ENCODE data around the gene TMTC1.

The TMTC1 gene

GRCh38 chr12:29706311-29706710, 77.4 kb downstream of the TMTC1 start:
- Histone ChIP-seq H3K4me2 (ENCODE audit: low read length) (no peak overlapping the region), H3K9ac (ENCODE audit: low read depth, low read length) (no peak overlapping the region), H3K27me3 (ENCODE audit: control insufficient read depth, insufficient read depth, low read length) (no peaks in the 10 kb centered on the region), H3K4me1 (ENCODE audit: control insufficient read depth, insufficient read depth, low read length) (peaks cover 15% of the 10 kb centered on the region), H3K36me3 (ENCODE audit: insufficient read depth, low read length) (peaks cover 29% of the 10 kb centered on the region), H3K9me3 (replicated peaks; ENCODE audit: low read length) (no peaks in the 10 kb centered on the region), H3K4me3 (ENCODE audit: low read length) (no peak overlapping the region)

- Histone ChIP-seq H3K4me1 (ENCODE audit: control insufficient read depth, insufficient read depth, low read length) (peaks cover 5% of the 10 kb centered on the region), H3K4me3 (ENCODE audit: low read length) (no peak overlapping the region), H3K4me2 (ENCODE audit: low read length) (no peak overlapping the region), H3K36me3 (ENCODE audit: insufficient read depth, low read length) (peaks cover 29% of the 10 kb centered on the region), H3K27me3 (ENCODE audit: control insufficient read depth, insufficient read depth, low read length) (no peaks in the 10 kb centered on the region), H3K9me3 (replicated peaks; ENCODE audit: low read length) (no peaks in the 10 kb centered on the region), H3K9ac (ENCODE audit: low read depth, low read length) (no peak overlapping the region)
Measured at GRCh38 chr12:29703528-29703927, 80.2 kb downstream of the TMTC1 start.

- H3K36me3 ChIP-seq (ENCODE audit: insufficient read depth, low read length), result peaks cover 27% of the 10 kb centered on the region
- H3K27me3 ChIP-seq (ENCODE audit: control insufficient read depth, insufficient read depth, low read length), result no peaks in the 10 kb centered on the region
- H3K4me2 ChIP-seq (ENCODE audit: low read length), result no peak overlapping the region
- no peak overlapping the region for H3K9ac ChIP-seq (ENCODE audit: low read depth, low read length)
- no peak overlapping the region for H3K4me3 ChIP-seq (ENCODE audit: low read length)
- H3K9me3 ChIP-seq (replicated peaks; ENCODE audit: low read length), result no peaks in the 10 kb centered on the region
- peaks cover 5% of the 10 kb centered on the region for H3K4me1 ChIP-seq (ENCODE audit: control insufficient read depth, insufficient read depth, low read length)
Measured at GRCh38 chr12:29702972-29703371, 80.8 kb downstream of the TMTC1 start.

DNA sequence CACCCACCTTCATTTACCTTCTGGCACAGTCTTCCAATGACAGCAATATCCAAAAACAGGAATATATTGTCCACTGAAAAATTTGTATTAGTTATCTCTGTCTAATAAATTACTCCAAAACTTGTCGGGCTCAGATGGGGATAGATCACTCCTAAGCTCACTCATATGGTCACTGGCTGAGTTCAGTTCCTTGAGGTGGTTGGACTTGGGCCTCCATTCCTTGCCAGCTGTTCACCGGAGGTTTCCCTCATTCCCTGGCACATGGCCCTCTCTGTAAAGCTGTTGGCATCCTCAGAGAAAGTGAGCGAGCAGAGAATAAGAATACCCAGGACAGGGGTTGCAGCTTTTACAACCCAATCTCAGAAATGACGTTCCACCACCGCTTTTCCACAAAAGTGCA, 81.5 kb downstream of the TMTC1 start:
- no peak overlapping the region for H3K4me3 ChIP-seq (ENCODE audit: low read length)
- no peak overlapping the region for H3K4me2 ChIP-seq (ENCODE audit: low read length)
- peaks cover 23% of the 10 kb centered on the region for H3K36me3 ChIP-seq (ENCODE audit: insufficient read depth, low read length)
- peaks cover 5% of the 10 kb centered on the region for H3K4me1 ChIP-seq (ENCODE audit: control insufficient read depth, insufficient read depth, low read length)
- H3K9ac ChIP-seq (ENCODE audit: low read depth, low read length), result no peak overlapping the region
- H3K9me3 ChIP-seq (replicated peaks; ENCODE audit: low read length), result no peaks in the 10 kb centered on the region
- no peaks in the 10 kb centered on the region for H3K27me3 ChIP-seq (ENCODE audit: control insufficient read depth, insufficient read depth, low read length)

- H3K27me3 ChIP-seq (ENCODE audit: control insufficient read depth, insufficient read depth, low read length), result no peaks in the 10 kb centered on the region
- H3K9me3 ChIP-seq (replicated peaks; ENCODE audit: low read length), result no peaks in the 10 kb centered on the region
- H3K4me2 ChIP-seq (ENCODE audit: low read length), result no peak overlapping the region
- H3K4me1 ChIP-seq (ENCODE audit: control insufficient read depth, insufficient read depth, low read length), result peaks cover 5% of the 10 kb centered on the region
- no peak overlapping the region for H3K9ac ChIP-seq (ENCODE audit: low read depth, low read length)
- H3K4me3 ChIP-seq (ENCODE audit: low read length), result no peak overlapping the region
- H3K36me3 ChIP-seq (ENCODE audit: insufficient read depth, low read length), result peaks cover 26% of the 10 kb centered on the region
Measured at GRCh38 chr12:29700761-29701481, 82.8 kb downstream of the TMTC1 start.

DNA sequence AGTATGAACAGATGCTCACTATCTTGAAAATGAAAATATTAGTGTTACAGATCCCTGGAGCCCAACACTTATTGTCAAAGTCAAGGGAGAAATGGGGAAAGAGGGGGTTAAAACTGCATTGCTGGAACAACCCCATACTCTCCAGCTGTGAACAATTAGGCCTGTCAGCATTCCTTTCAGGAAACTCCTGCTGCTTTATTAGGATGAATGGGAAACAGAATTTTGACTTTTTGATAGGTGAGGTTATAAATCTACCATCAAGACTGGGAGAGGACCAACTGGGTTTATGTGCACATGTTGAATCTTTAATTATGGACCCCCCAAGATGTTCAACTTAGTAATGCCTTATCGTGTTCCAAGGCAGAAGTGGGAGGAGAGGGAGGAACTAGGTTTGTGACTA, 85.0 kb downstream of the TMTC1 start:
- H3K36me3 ChIP-seq (ENCODE audit: insufficient read depth, low read length), result peaks cover 11% of the 10 kb centered on the region
- H3K9me3 ChIP-seq (replicated peaks; ENCODE audit: low read length), result no peaks in the 10 kb centered on the region
- H3K27me3 ChIP-seq (ENCODE audit: control insufficient read depth, insufficient read depth, low read length), result no peaks in the 10 kb centered on the region
- no peak overlapping the region for H3K9ac ChIP-seq (ENCODE audit: low read depth, low read length)
- no peak overlapping the region for H3K4me2 ChIP-seq (ENCODE audit: low read length)
- H3K4me1 ChIP-seq (ENCODE audit: control insufficient read depth, insufficient read depth, low read length), result peaks cover 5% of the 10 kb centered on the region
- H3K4me3 ChIP-seq (ENCODE audit: low read length), result no peak overlapping the region

- peaks cover 7% of the 10 kb centered on the region for H3K36me3 ChIP-seq (ENCODE audit: insufficient read depth, low read length)
- no peak overlapping the region for H3K4me3 ChIP-seq (ENCODE audit: low read length)
- no peak overlapping the region for H3K4me2 ChIP-seq (ENCODE audit: low read length)
- no peaks in the 10 kb centered on the region for H3K9me3 ChIP-seq (replicated peaks; ENCODE audit: low read length)
- H3K9ac ChIP-seq (ENCODE audit: low read depth, low read length), result no peak overlapping the region
- no peaks in the 10 kb centered on the region for H3K27me3 ChIP-seq (ENCODE audit: control insufficient read depth, insufficient read depth, low read length)
- H3K4me1 ChIP-seq (ENCODE audit: control insufficient read depth, insufficient read depth, low read length), result peaks cover 5% of the 10 kb centered on the region
Measured at GRCh38 chr12:29695800-29696199, 87.9 kb downstream of the TMTC1 start.

GRCh38 chr12:29695026-29695425, 88.7 kb downstream of the TMTC1 start:
- no peak overlapping the region for H3K4me2 ChIP-seq (ENCODE audit: low read length)
- H3K9ac ChIP-seq (ENCODE audit: low read depth, low read length), result no peak overlapping the region
- no peaks in the 10 kb centered on the region for H3K27me3 ChIP-seq (ENCODE audit: control insufficient read depth, insufficient read depth, low read length)
- H3K9me3 ChIP-seq (replicated peaks; ENCODE audit: low read length), result no peaks in the 10 kb centered on the region
- no peak overlapping the region for H3K4me3 ChIP-seq (ENCODE audit: low read length)
- peaks cover 5% of the 10 kb centered on the region for H3K4me1 ChIP-seq (ENCODE audit: control insufficient read depth, insufficient read depth, low read length)
- H3K36me3 ChIP-seq (ENCODE audit: insufficient read depth, low read length), result peaks cover 7% of the 10 kb centered on the region

GRCh38 chr12:29694002-29694401, 89.7 kb downstream of the TMTC1 start:
- no peak overlapping the region for H3K4me3 ChIP-seq (ENCODE audit: low read length)
- H3K4me2 ChIP-seq (ENCODE audit: low read length), result no peak overlapping the region
- H3K36me3 ChIP-seq (ENCODE audit: insufficient read depth, low read length), result peaks cover 7% of the 10 kb centered on the region
- H3K9ac ChIP-seq (ENCODE audit: low read depth, low read length), result no peak overlapping the region
- no peaks in the 10 kb centered on the region for H3K9me3 ChIP-seq (replicated peaks; ENCODE audit: low read length)
- H3K27me3 ChIP-seq (ENCODE audit: control insufficient read depth, insufficient read depth, low read length), result no peaks in the 10 kb centered on the region
- no peaks in the 10 kb centered on the region for H3K4me1 ChIP-seq (ENCODE audit: control insufficient read depth, insufficient read depth, low read length)

- Histone ChIP-seq H3K4me2 (ENCODE audit: low read length) (no peak overlapping the region), H3K9ac (ENCODE audit: low read depth, low read length) (no peak overlapping the region), H3K27me3 (ENCODE audit: control insufficient read depth, insufficient read depth, low read length) (no peaks in the 10 kb centered on the region), H3K4me1 (ENCODE audit: control insufficient read depth, insufficient read depth, low read length) (no peaks in the 10 kb centered on the region), H3K36me3 (ENCODE audit: insufficient read depth, low read length) (peaks cover 3% of the 10 kb centered on the region), H3K4me3 (ENCODE audit: low read length) (no peak overlapping the region), H3K9me3 (replicated peaks; ENCODE audit: low read length) (no peaks in the 10 kb centered on the region)
Measured at GRCh38 chr12:29692237-29692636, 91.5 kb downstream of the TMTC1 start.

- Histone ChIP-seq H3K4me1 (ENCODE audit: control insufficient read depth, insufficient read depth, low read length) (no peaks in the 10 kb centered on the region), H3K36me3 (ENCODE audit: insufficient read depth, low read length) (no peaks in the 10 kb centered on the region), H3K27me3 (ENCODE audit: control insufficient read depth, insufficient read depth, low read length) (no peaks in the 10 kb centered on the region), H3K9me3 (replicated peaks; ENCODE audit: low read length) (no peaks in the 10 kb centered on the region), H3K4me2 (ENCODE audit: low read length) (no peak overlapping the region), H3K9ac (ENCODE audit: low read depth, low read length) (no peak overlapping the region), H3K4me3 (ENCODE audit: low read length) (no peak overlapping the region)
Measured at GRCh38 chr12:29691161-29691854, 92.4 kb downstream of the TMTC1 start.

- no peaks in the 10 kb centered on the region for H3K27me3 ChIP-seq (ENCODE audit: control insufficient read depth, insufficient read depth, low read length)
- H3K4me3 ChIP-seq (ENCODE audit: low read length), result no peak overlapping the region
- no peaks in the 10 kb centered on the region for H3K9me3 ChIP-seq (replicated peaks; ENCODE audit: low read length)
- no peak overlapping the region for H3K4me2 ChIP-seq (ENCODE audit: low read length)
- no peaks in the 10 kb centered on the region for H3K36me3 ChIP-seq (ENCODE audit: insufficient read depth, low read length)
- no peak overlapping the region for H3K9ac ChIP-seq (ENCODE audit: low read depth, low read length)
- H3K4me1 ChIP-seq (ENCODE audit: control insufficient read depth, insufficient read depth, low read length), result no peaks in the 10 kb centered on the region
Measured at GRCh38 chr12:29690728-29691127, 93.0 kb downstream of the TMTC1 start.
